NCI-H82 treated with DMSO at 0.1 percent for 48 hours (cell line): Measurements from ENCODE around the gene RASSF9.

Experiments used
- DNase-seq: peaks from one replicate; lab custom pipeline; 2025; ENCODE audit not compliant: unreplicated experiment; lab: John Stamatoyannopoulos, UW

The RASSF9 gene

GRCh38 chr12:85836197-85837090 lies at the start of gene RASSF9:
TSS of gene RASSF9 (minus strand) at chr12:85836409. CDS start at chr12:85836201, 208 bp downstream.
- no peak for DNase-seq

GRCh38 chr12:85883763-85884162 lies 47.6 kb upstream of the RASSF9 start:
- no peak for DNase-seq

GRCh38 chr12:85877459-85877858 lies 41.2 kb upstream of the RASSF9 start:
- DNase-seq = no peak

- DNase-seq = peak; percentile 7
These were observed 37.8 kb upstream of the RASSF9 start, which contains the start of gene NTS for GRCh38 chr12:85874031-85874461. TSS of gene NTS (plus strand) at chr12:85874295. CDS start at chr12:85874404, 109 bp downstream.

- DNase-seq = peak; percentile 40
These were observed 36.4 kb upstream of the RASSF9 start for GRCh38 chr12:85872497-85873091.

- peak; percentile 48 for DNase-seq
These were observed 31.0 kb upstream of the RASSF9 start for GRCh38 chr12:85866986-85867776.

- DNase-seq = peak; percentile 37
These were observed 29.7 kb upstream of the RASSF9 start for GRCh38 chr12:85865890-85866289.

GRCh38 chr12:85856966-85857365 lies 20.8 kb upstream of the RASSF9 start:
- no peak for DNase-seq

GRCh38 chr12:85855305-85855704 lies 19.1 kb upstream of the RASSF9 start:
- DNase-seq = no peak

GRCh38 chr12:85849344-85849743 lies 13.1 kb upstream of the RASSF9 start:
- no peak for DNase-seq

- DNase-seq = no peak
These were observed 7.5 kb upstream of the RASSF9 start for GRCh38 chr12:85843606-85844310.

- no peak for DNase-seq
These were observed 598 bp downstream of the RASSF9 start for GRCh38 chr12:85835426-85836196.

GRCh38 chr12:85834378-85834777 lies 1.8 kb downstream of the RASSF9 start:
- DNase-seq = no peak

- no peak for DNase-seq
These were observed 2.6 kb downstream of the RASSF9 start for GRCh38 chr12:85833579-85833978.

- DNase-seq = no peak
These were observed 4.8 kb downstream of the RASSF9 start for GRCh38 chr12:85831327-85831990.

GRCh38 chr12:85829391-85829790 lies 6.8 kb downstream of the RASSF9 start:
- no peak for DNase-seq

GRCh38 chr12:85828576-85828975 lies 7.6 kb downstream of the RASSF9 start:
- DNase-seq = no peak

- DNase-seq = peak; percentile 47
These were observed 10.5 kb downstream of the RASSF9 start for GRCh38 chr12:85825746-85826145.

GRCh38 chr12:85823436-85824180 lies 12.6 kb downstream of the RASSF9 start:
- DNase-seq = no peak
